Ovary (tissue), 3 donors: ENCODE data around the gene TMEM131.

Source experiments
- POLR2A ChIP-seq: fragments of 450-650 bp; IDR thresholded peaks from one replicate; pipeline ENCODE4 v1.6.1; 2017; ENCODE audit warnings: antibody characterized with exemption, mild to moderate bottlenecking, moderate library complexity
- TF ChIP-seq, protein P1 (sequence below), 3 donors: fragments of 450-650 bp in 2 of 3; fragments of 200-600 bp in 1 of 3; IDR thresholded peaks; one replicate each; pipeline versions ENCODE4 v1.5.1 to v1.8.0; 2016 to 2022; ENCODE audit warnings: antibody characterized with exemption in 3 of 3, mild to moderate bottlenecking in 1 of 3
- donor health status: DM: no; HTN: no; CAD: no.

GRCh38 chr2:97706708-97707345 lies 288.9 kb downstream of the TMEM131 start:
- TF ChIP-seq, protein P1, sequence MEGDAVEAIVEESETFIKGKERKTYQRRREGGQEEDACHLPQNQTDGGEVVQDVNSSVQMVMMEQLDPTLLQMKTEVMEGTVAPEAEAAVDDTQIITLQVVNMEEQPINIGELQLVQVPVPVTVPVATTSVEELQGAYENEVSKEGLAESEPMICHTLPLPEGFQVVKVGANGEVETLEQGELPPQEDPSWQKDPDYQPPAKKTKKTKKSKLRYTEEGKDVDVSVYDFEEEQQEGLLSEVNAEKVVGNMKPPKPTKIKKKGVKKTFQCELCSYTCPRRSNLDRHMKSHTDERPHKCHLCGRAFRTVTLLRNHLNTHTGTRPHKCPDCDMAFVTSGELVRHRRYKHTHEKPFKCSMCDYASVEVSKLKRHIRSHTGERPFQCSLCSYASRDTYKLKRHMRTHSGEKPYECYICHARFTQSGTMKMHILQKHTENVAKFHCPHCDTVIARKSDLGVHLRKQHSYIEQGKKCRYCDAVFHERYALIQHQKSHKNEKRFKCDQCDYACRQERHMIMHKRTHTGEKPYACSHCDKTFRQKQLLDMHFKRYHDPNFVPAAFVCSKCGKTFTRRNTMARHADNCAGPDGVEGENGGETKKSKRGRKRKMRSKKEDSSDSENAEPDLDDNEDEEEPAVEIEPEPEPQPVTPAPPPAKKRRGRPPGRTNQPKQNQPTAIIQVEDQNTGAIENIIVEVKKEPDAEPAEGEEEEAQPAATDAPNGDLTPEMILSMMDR (IDR thresholded peaks at IDR 0.05) = no peak
- TF ChIP-seq POLR2A = no peak
